Activated naive CD8-positive, alpha-beta T cell treated with anti-CD3 and anti-CD28 coated beads for 36 hours (primary cell): ENCODE data around the gene ARID5B. TPM values are rescaled to one million over a fixed set of nuclear protein-coding genes. Genes with fewer than 3 reads are reported as not detected.
A peak's percentile ranks its signal among the peaks of the same experiment; 100 is the strongest.

Experiments
- DNase-seq: peaks from one replicate; pipeline ENCODE4 v3.0.0; 2021
- H3K27ac Mint-ChIP-seq: one replicate; pipeline ENCODE4 v1.8.0; 2022; ENCODE audit warnings: mild to moderate bottlenecking, moderate library complexity, mixed read lengths
- H3K27me3 Mint-ChIP-seq: one replicate; pipeline ENCODE4 v1.8.0; 2022; ENCODE audit warnings: mild to moderate bottlenecking, mixed read lengths
- H3K36me3 Mint-ChIP-seq: one replicate; pipeline ENCODE4 v1.8.0; 2021; ENCODE audit warnings: mild to moderate bottlenecking, mixed read lengths
- H3K4me1 Mint-ChIP-seq: one replicate; pipeline ENCODE4 v1.8.0; 2021; ENCODE audit warnings: mixed read lengths
- H3K4me3 Mint-ChIP-seq: one replicate; pipeline ENCODE4 v1.8.0; 2022; ENCODE audit warnings: mild to moderate bottlenecking, moderate library complexity, mixed read lengths
- H3K9me3 Mint-ChIP-seq: one replicate; pipeline ENCODE4 v1.8.0; 2022; ENCODE audit warnings: mixed read lengths
- total RNA-seq, 2 experiments: library from RNA; stranded (reverse); gene quantifications; one replicate each; pipeline ENCODE4 v1.2.3, GENCODE V29; 2021

ARID5B gene
- total RNA-seq, 2 experiments from 2014 or later: 16.5 to 17.1 TPM

DNA sequence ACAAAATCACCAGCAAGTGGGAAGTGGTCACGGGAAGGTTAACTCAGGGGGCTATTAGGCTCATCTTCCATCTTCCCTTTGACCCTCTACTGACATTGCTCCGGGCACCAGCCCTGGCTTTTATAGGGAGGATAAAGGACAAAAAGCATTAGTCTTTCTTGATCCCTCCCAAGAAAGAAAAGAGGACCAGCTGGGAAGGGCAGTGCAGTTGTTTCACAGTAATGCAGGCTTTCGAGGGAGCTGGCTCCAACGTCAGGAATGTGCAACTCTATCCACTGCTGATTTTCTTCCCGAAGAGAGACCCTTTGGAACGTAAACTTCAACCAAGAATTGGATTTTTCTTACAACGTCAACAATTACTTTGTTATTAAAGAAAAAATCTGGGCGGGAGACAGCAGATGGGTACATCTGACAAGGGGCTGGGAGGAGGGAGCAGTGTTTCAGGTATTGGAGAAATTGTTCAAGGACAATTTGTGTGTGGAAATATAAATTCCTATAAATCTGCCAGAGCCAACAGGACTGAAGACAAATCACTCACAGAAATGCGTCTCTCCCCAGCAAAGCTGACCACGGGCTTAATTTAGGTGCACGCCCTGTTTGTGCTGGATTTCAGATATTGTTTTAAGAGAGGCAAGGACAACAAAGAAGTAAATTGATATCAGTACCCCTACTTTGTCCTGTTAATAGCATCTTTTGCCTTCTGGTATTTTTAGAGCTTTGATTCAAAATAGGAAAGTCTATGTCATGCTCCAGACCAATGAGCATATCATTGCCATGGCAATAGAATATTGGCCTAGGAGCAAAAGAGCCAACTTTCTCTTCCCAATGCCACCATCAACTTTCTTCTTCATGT lies 23.4 kb upstream of the ARID5B start:
- H3K9me3 Mint-ChIP-seq: peaks cover 6% of the 10 kb centered on the region
- peaks cover 17% of the 10 kb centered on the region for H3K27me3 Mint-ChIP-seq
- DNase-seq: no peak
- peaks cover 17% of the 10 kb centered on the region for H3K4me1 Mint-ChIP-seq
- H3K4me3 Mint-ChIP-seq: no peak overlapping the region
- peaks cover under 1% of the 10 kb centered on the region for H3K36me3 Mint-ChIP-seq
- no peak overlapping the region for H3K27ac Mint-ChIP-seq

DNA sequence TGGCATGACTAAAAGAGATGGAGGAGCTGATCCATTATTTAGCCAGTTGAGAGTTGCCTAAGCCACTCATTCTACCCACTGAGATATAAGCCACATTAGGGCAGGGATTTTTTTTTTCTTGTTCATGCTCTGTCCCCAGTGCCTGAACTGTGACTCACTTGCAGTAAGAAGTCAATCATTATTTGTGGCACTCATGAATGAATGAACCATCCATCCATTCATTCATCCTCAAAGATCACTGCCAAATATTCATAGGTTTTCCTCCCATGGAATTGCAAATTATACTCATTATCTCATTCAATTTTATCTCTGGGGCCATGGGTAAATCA lies 22.8 kb upstream of the ARID5B start:
- H3K36me3 Mint-ChIP-seq: peaks cover 4% of the 10 kb centered on the region
- no peak overlapping the region for H3K4me3 Mint-ChIP-seq
- H3K27ac Mint-ChIP-seq: no peak overlapping the region
- H3K27me3 Mint-ChIP-seq: peaks cover 13% of the 10 kb centered on the region
- no peak for DNase-seq
- peaks cover 21% of the 10 kb centered on the region for H3K4me1 Mint-ChIP-seq
- H3K9me3 Mint-ChIP-seq: peaks cover 8% of the 10 kb centered on the region

DNA sequence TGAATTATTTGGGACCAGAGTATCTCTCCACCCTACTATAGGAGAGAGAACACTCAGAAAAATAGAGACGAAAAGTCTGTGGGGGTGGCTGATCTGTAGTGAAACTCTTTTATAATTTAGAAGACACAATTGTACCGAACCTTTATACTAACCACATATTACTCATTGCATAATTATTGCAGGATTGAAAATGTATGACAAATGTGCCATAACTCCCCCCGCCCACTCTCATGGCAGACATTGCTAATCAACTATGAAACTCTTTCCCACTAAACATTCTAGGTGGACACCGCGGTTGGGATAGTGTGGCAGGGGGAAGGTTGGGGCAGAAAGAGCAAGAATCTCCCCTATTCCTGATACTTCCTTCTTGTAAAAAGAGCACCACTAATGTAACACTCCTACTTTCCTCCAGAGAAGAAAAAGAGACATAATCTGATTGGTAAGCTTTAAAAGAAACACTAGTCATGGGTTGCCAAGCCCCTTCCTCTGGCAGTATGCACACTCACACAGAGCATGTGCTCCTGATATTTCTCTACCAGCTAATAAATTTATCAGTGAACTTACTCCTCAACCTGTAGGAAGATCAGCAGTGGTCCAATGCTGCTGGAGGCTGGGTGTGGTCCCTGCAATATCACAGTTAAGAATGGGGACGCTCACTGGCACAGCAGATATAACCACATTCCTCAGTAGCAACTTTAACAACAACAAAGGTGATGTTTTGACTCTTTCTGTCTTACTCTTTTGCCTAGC lies 18.7 kb upstream of the ARID5B start:
- Mint-ChIP-seq H3K27me3 (no peaks in the 10 kb centered on the region), H3K4me3 (peak overlapping the region; percentile 53), H3K9me3 (peaks cover 8% of the 10 kb centered on the region), H3K36me3 (peaks cover 8% of the 10 kb centered on the region), H3K4me1 (peaks cover 23% of the 10 kb centered on the region), H3K27ac (peak overlapping the region; percentile 95)
- DNase-seq: peak; percentile 72

DNA sequence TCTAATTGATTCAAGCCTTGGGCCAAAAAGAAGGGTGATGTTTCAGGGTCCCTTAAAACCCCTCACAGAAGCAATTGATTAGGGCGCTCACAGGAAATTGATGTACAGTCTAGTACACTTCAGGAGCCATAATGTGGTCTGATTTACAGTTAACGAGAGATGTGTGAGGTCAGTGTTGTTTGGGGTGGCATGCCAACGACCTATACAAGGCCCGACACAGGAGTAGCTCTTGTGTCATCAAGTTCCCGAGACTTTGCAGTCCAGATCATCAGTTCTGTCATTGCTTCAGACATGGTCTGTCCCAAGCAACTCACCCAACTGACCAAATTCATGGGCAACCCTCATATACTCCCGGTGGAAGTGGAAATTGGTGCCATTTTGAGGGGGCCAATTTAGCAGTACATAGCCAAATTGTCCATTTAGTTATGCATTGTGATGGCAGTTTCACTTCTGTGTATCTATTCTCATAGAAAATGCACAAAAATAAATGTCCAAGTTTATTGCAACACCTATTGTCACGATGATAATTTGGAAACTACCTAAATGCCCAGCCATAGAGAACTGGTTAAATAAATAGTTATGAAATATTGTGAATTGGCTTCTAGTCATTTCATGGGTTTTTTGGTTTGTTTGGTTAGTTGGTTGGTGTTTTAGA lies 18.0 kb upstream of the ARID5B start:
- H3K4me3 Mint-ChIP-seq: no peak overlapping the region
- H3K4me1 Mint-ChIP-seq: peaks cover 24% of the 10 kb centered on the region
- H3K9me3 Mint-ChIP-seq: peaks cover 8% of the 10 kb centered on the region
- no peak for DNase-seq
- peaks cover under 1% of the 10 kb centered on the region for H3K27me3 Mint-ChIP-seq
- peaks cover 8% of the 10 kb centered on the region for H3K36me3 Mint-ChIP-seq
- H3K27ac Mint-ChIP-seq: peak overlapping the region; percentile 95

DNA sequence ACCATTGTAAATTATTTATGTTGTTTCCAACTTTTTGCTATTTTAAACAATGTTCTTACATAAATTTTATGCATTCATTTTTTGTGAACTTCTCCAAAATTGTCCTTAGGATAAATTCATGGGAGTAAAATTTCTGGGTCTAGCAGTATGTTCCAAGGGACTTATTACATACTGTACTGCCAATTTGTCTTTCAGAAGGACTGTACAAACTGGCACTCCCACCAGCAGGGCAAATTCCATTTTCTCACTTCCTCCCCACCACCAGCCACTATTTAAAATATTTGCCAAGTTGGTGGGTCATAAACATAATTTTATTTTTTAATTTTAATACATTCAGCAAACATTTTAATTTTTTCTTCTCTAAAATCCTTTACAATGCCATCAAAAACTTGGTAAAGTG lies 13.7 kb upstream of the ARID5B start:
- no peak for DNase-seq
- H3K9me3 Mint-ChIP-seq: peaks cover 7% of the 10 kb centered on the region
- H3K4me1 Mint-ChIP-seq: peaks cover 21% of the 10 kb centered on the region
- peaks cover 8% of the 10 kb centered on the region for H3K36me3 Mint-ChIP-seq
- no peak overlapping the region for H3K4me3 Mint-ChIP-seq
- peaks cover 4% of the 10 kb centered on the region for H3K27me3 Mint-ChIP-seq
- no peak overlapping the region for H3K27ac Mint-ChIP-seq

DNA sequence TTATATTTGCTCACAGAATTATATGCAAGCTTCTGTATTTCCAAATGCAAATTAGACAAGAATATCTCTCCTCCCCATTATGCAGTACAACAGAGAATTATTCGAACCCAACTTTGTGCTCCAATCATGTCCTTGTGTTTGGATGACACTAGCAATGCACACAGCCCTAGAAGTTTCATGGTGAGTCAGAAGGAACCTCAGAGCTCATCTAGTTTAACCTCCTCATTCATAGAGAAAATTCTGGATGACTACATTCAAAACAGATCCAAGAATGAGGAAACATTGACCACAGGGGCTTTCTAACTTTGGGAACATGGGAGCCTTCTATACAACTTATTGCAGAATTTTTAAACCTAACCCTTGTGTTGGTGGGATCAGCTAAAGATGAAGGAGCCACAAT lies 12.8 kb upstream of the ARID5B start:
- peaks cover 3% of the 10 kb centered on the region for H3K36me3 Mint-ChIP-seq
- H3K27me3 Mint-ChIP-seq: peaks cover 4% of the 10 kb centered on the region
- H3K4me3 Mint-ChIP-seq: no peak overlapping the region
- peaks cover 13% of the 10 kb centered on the region for H3K4me1 Mint-ChIP-seq
- no peak for DNase-seq
- H3K27ac Mint-ChIP-seq: no peak overlapping the region
- H3K9me3 Mint-ChIP-seq: peaks cover 2% of the 10 kb centered on the region

DNA sequence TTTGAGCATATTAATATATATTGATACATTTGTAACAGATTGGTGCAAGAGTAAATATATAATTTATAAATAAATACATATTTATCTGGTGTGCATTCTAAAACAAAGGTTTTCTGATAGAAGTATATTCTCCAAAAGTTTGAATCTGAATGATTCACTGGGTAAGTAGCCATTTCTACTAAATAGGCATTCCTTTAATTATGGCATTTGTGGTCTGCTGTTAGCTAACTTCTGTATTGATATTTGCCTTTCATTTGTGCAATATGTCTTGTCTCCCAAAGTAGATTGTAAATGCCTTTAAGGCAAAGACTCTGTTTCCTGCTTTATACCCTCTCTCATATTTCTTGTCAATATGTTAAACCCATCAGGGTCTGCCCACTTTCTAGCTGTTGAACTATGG lies 11.1 kb upstream of the ARID5B start:
- Mint-ChIP-seq H3K36me3 (no peaks in the 10 kb centered on the region), H3K9me3 (no peaks in the 10 kb centered on the region), H3K4me1 (peaks cover 12% of the 10 kb centered on the region), H3K27me3 (peaks cover 4% of the 10 kb centered on the region), H3K4me3 (no peak overlapping the region), H3K27ac (no peak overlapping the region)
- no peak for DNase-seq

DNA sequence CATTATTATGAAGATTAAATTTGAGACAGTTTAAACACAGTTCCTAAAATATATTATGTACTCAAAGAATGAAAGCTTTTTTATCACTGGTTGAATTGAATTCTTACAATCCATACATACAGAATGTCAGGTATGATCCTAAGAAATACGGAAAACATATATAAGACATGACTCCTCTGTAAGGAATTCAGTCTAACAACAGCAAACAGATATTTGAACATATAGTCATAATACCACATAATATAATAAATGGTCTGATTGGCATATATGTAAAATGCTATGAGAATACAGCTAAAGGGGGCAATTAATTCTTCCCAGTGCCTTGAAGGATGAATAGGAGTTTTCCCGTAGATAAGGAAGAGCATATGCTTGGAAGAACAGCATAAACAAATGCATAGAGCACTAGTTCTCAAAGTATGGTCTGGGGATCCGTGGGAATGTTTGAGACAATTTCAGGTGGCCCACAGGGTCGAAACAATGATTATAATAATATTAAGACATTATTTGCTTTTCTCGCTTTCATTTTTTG lies 10.6 kb upstream of the ARID5B start:
- Mint-ChIP-seq H3K27me3 (peaks cover 4% of the 10 kb centered on the region), H3K4me1 (peaks cover 12% of the 10 kb centered on the region), H3K36me3 (no peaks in the 10 kb centered on the region), H3K9me3 (no peaks in the 10 kb centered on the region), H3K4me3 (no peak overlapping the region), H3K27ac (no peak overlapping the region)
- DNase-seq: no peak

DNA sequence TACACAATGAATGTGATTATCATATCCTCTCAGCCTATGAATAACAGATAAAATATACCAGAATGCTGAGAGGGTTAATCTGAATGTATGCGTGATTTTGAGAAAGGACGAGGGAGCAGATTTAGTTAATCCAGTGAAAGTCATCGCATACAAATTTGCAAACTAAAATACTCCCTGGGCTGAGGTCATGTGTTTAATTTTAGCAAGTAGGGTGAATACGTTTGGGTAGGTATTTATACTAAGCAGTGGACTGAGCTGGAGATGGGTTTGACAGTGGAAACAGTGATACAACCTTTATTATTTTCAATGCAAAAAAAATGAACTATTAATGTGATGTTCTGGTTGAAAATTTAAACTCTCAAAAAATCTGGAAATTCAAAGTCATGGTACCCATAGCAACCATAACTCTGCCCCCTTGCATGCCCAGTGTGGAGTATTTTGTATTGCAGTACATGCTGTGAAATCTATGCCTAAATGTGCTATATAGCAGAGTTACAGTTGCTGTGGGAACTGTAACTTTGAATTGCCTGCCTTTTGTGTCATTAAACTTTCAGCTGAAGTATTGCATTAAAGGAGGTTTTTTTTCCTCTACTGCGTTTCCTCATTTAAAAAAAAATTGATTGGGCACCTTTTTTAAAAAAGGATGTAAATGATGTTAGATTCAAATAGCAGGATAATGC lies 9.5 kb upstream of the ARID5B start:
- no peak overlapping the region for H3K27ac Mint-ChIP-seq
- H3K27me3 Mint-ChIP-seq: peaks cover 4% of the 10 kb centered on the region
- H3K36me3 Mint-ChIP-seq: peaks cover under 1% of the 10 kb centered on the region
- no peak for DNase-seq
- peaks cover 17% of the 10 kb centered on the region for H3K4me1 Mint-ChIP-seq
- H3K4me3 Mint-ChIP-seq: no peak overlapping the region
- H3K9me3 Mint-ChIP-seq: no peaks in the 10 kb centered on the region

DNA sequence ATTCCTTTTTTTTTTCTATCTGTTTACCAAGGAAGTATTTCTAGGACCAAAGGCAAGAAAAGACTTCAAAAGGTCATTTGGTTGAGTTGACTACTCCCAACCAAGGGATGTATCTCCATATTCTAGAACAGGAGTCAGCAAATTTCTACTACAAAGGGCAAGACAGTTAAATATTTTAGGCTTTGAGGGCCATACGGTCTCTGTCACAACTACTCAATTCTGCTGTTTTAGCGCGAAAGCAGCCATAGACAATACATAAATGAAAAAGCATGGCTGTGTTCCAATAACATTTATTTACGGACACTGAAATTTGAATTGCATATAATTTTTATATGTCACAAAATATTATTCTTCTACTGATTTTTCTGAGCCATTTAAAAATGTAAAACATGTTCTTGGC lies 8.5 kb upstream of the ARID5B start:
- DNase-seq: no peak
- H3K36me3 Mint-ChIP-seq: peaks cover 2% of the 10 kb centered on the region
- H3K4me1 Mint-ChIP-seq: peaks cover 27% of the 10 kb centered on the region
- no peak overlapping the region for H3K27ac Mint-ChIP-seq
- no peaks in the 10 kb centered on the region for H3K9me3 Mint-ChIP-seq
- peaks cover 4% of the 10 kb centered on the region for H3K27me3 Mint-ChIP-seq
- no peak overlapping the region for H3K4me3 Mint-ChIP-seq

DNA sequence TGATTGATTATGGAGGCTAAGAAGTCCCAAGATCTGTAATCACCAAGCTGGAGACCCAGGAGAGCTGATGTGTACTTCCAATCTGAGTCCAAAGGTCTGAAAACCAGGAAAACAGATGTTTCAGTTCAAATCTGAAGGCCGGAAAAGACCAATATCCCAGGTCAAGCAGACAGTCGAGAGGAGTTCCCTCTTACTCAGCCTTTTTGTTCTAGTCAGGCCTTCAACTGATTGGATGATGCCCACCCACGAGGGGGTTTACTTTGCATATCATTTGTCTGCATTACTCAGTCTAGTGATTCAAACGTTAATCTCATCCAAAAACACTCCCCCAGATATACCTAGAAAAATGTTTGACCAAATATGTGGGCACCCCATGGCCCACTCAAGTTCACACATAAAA lies 7.4 kb upstream of the ARID5B start:
- Mint-ChIP-seq H3K36me3 (peaks cover 2% of the 10 kb centered on the region), H3K4me1 (peaks cover 30% of the 10 kb centered on the region), H3K27me3 (no peaks in the 10 kb centered on the region), H3K27ac (no peak overlapping the region), H3K4me3 (no peak overlapping the region), H3K9me3 (no peaks in the 10 kb centered on the region)
- DNase-seq: no peak

DNA sequence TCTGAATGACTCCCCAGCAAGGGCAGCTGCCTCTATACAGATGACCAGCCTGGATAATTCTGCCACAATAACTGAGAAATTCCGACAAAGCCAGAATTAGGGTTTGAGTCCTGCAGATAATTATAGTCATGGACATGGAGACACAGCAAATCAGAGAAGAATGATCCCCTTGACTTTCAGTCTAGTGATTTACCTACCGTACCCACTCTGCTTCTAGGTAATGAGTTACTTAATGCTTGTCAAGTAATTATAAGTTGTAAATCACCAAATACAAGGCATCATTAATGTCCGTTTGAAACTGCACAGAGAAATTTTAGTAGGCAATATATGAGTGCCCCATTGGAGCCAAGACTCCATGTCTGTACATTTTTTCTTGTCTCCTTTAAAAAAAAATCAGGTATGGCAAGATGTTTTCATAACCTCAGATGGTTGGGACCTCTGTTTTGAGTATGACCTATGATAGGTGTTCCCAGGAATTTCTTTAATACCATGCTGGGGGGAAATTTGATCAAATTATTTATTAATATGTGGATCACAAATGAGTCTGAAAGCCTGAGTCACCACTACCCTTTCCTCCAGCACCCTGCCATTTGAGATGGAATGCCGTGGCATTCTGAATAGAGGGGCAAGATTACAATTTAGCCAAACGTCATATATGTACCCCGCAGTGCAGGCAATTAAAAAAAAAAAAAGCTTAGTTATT lies 5.5 kb upstream of the ARID5B start:
- Mint-ChIP-seq H3K4me3 (no peak overlapping the region), H3K27me3 (no peaks in the 10 kb centered on the region), H3K36me3 (peaks cover 2% of the 10 kb centered on the region), H3K27ac (no peak overlapping the region), H3K9me3 (no peaks in the 10 kb centered on the region), H3K4me1 (peaks cover 34% of the 10 kb centered on the region)
- no peak for DNase-seq

DNA sequence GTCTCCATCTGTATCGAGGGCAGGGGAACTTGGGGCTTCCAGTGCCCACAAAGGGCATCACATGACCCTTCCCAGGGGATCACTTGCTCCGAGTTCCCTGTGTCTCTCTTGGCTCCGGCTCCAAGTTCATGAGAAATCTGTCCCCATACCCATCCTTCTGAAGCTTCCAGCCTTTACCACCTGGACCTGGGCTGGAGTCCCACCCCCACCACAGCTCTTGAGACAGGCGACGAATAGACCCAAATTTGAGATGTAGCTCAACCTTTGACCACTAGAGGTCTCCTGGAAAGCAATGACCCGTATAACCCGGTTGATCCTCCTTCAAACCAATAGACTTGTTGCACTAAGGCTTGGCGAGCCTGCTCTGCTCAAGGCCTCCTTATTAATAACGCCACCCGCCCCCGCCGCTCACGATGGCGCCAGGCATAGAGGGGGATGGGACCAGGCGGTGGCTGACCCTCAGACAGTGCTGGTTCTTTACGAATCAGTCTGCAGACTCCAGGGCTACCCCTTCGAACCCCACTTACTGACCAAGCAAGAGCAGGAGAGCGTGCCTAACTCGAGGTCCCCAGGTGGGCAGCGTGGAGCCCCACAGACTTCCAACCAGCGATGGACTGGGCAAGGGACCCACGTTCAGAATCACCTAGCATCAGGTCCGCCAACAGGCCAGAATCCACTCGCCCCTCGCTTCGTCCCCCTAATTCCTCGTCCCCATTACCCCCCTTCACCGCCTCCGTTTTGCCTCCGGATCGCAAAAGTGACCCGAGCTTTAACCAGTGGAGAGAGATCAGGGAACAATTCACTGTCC lies 4.4 kb upstream of the ARID5B start:
- Mint-ChIP-seq H3K4me3 (peak overlapping the region; percentile 74), H3K27ac (peak overlapping the region; percentile 90), H3K4me1 (peaks cover 31% of the 10 kb centered on the region), H3K36me3 (peaks cover 3% of the 10 kb centered on the region), H3K9me3 (no peaks in the 10 kb centered on the region), H3K27me3 (no peaks in the 10 kb centered on the region)
- peak; percentile 54 for DNase-seq
